Measurements from ENCODE around the gene ARHGAP24.

GRCh38 chr4:85534120-85534519 is 59.2 kb downstream of the ARHGAP24 start:
- no peak for TF ChIP-seq EP300 (IDR thresholded peaks at IDR 0.05)
- no peak for TF ChIP-seq CTCF (IDR thresholded peaks at IDR 0.05)
- TF ChIP-seq POLR2A (IDR thresholded peaks at IDR 0.05), result no peak
- no peak for TF ChIP-seq POLR2AphosphoS5 (IDR thresholded peaks at IDR 0.05)
